IMR-90 (cell line): ENCODE measurements around the gene POU3F3. TPM values are rescaled to one million over a fixed set of nuclear protein-coding genes. Genes with fewer than 3 reads are reported as not detected.

ENCODE experiments used
- ATAC-seq: fragments of 200-7000 bp; cut with Tn5 transposase; 2 replicates; pipeline ENCODE4 v1.9.1; 2020; ENCODE audit warnings: low read depth, mild to moderate bottlenecking, moderate library complexity
- BruUV-seq: library from RNA; stranded (reverse); fragments of 400-500 nt; replicated peaks from 2 replicates; lab custom pipeline; 2021; lab: Mats Ljungman, UMichigan
- CTCF ChIA-PET: fragments of 300-600 bp; formaldehyde crosslinking; extraction: SDS; loops from one replicate; lab custom pipeline; 2021; ENCODE audit warnings: antibody characterized with exemption; lab: Yijun Ruan, JAX
- POLR2A ChIA-PET: fragments of 300-600 bp; sonication (Branson Sonifier 250); formaldehyde crosslinking; loops from one replicate; lab custom pipeline; 2022; ENCODE audit warnings: antibody characterized with exemption; ENCODE audit not compliant: unreplicated experiment; lab: Charles Lee
- DNase-seq: peaks from one replicate; pipeline ENCODE4 v3.0.0; 2013
- H2AFZ ChIP-seq: replicated peaks from 2 replicates; pipeline ENCODE3; 2013; ENCODE audit warnings: low read length, mild to moderate bottlenecking; ENCODE audit not compliant: poor library complexity
- H2AK5ac ChIP-seq: 2 replicates; pipeline ENCODE4 v1.6.1; 2013; ENCODE audit warnings: low read depth, low read length, inconsistent platforms
- H2AK9ac ChIP-seq: replicated peaks from 2 replicates; pipeline ENCODE3; 2013; ENCODE audit warnings: mild to moderate bottlenecking, low read depth, low read length, moderate library complexity; ENCODE audit not compliant: poor library complexity
- H2BK120ac ChIP-seq: 2 replicates; pipeline ENCODE4 v1.6.1; 2013; ENCODE audit warnings: low read depth, low read length, inconsistent platforms
- H2BK15ac ChIP-seq: 3 replicates; pipeline ENCODE4 v1.6.1; 2013; ENCODE audit warnings: low read depth, low read length, inconsistent platforms
- H2BK20ac ChIP-seq: 2 replicates; pipeline ENCODE4 v1.6.1; 2013; ENCODE audit warnings: low read depth, mild to moderate bottlenecking, inconsistent platforms, low read length, moderate library complexity
- H2BK5ac ChIP-seq: 2 replicates; pipeline ENCODE4 v1.6.1; 2013; ENCODE audit warnings: mild to moderate bottlenecking, low read depth, low read length, inconsistent platforms; ENCODE audit not compliant: poor library complexity, severe bottlenecking
- H3K14ac ChIP-seq: replicated peaks from 2 replicates; pipeline ENCODE4 v1.6.1; 2013; ENCODE audit warnings: low read depth, low read length, inconsistent platforms
- H3K18ac ChIP-seq: 2 replicates; pipeline ENCODE4 v1.6.1; 2013; ENCODE audit warnings: low read depth, low read length, control low read depth
- H3K23ac ChIP-seq: 2 replicates; pipeline ENCODE4 v1.6.1; 2013; ENCODE audit warnings: low read depth, low read length, inconsistent platforms
- H3K27ac ChIP-seq: 2 replicates; pipeline ENCODE4 v1.5.1; 2013; ENCODE audit warnings: mild to moderate bottlenecking, control low read depth, low read length; ENCODE audit not compliant: insufficient read depth
- H3K27me3 ChIP-seq: 2 replicates; pipeline ENCODE4 v1.6.1; 2013; ENCODE audit warnings: low read length; ENCODE audit not compliant: control insufficient read depth, insufficient read depth
- H3K36me3 ChIP-seq: 2 replicates; pipeline ENCODE4 v1.6.1; 2013; ENCODE audit warnings: low read length, mixed read lengths; ENCODE audit not compliant: control insufficient read depth, insufficient read depth
- H3K4ac ChIP-seq: 2 replicates; pipeline ENCODE4 v1.6.1; 2013; ENCODE audit warnings: low read depth, low read length, inconsistent platforms
- H3K4me1 ChIP-seq: 2 replicates; pipeline ENCODE4 v1.6.1; 2013; ENCODE audit warnings: low read length, mixed read lengths; ENCODE audit not compliant: control insufficient read depth, insufficient read depth
- H3K4me2 ChIP-seq: 2 replicates; pipeline ENCODE4 v1.6.1; 2013; ENCODE audit warnings: low read depth, mild to moderate bottlenecking, control low read depth, low read length, moderate library complexity
- H3K4me3 ChIP-seq: 2 replicates; pipeline ENCODE4 v1.5.1; 2013; ENCODE audit warnings: low read depth, mild to moderate bottlenecking, control low read depth, low read length, moderate library complexity; ENCODE audit not compliant: insufficient read depth
- H3K56ac ChIP-seq: 2 replicates; pipeline ENCODE4 v1.6.1; 2013; ENCODE audit warnings: low read length, inconsistent platforms; ENCODE audit not compliant: insufficient read depth; ENCODE audit errors: extremely low read depth
- H3K79me1 ChIP-seq, 2 experiments: 2 replicates each; pipeline ENCODE4 v1.6.1; 2013; ENCODE audit warnings: low read length in 2 of 2, inconsistent platforms in 1 of 2, low read depth in 1 of 2
- H3K9ac ChIP-seq: 2 replicates; pipeline ENCODE4 v1.6.1; 2013; ENCODE audit warnings: low read depth, low read length, control low read depth
- H3K9me1 ChIP-seq: 2 replicates; pipeline ENCODE4 v1.6.1; 2013; ENCODE audit warnings: low read length, inconsistent platforms; ENCODE audit not compliant: insufficient read depth
- H3K9me3 ChIP-seq: 2 replicates; pipeline ENCODE4 v1.6.1; 2013; ENCODE audit warnings: low read length; ENCODE audit not compliant: control insufficient read depth, insufficient read depth
- H4K20me1 ChIP-seq: 2 replicates; pipeline ENCODE4 v1.6.1; 2013; ENCODE audit warnings: low read length, inconsistent platforms; ENCODE audit not compliant: insufficient read depth
- H4K5ac ChIP-seq: 2 replicates; pipeline ENCODE4 v1.6.1; 2013; ENCODE audit warnings: mild to moderate bottlenecking, low read depth, low read length, control low read depth
- H4K8ac ChIP-seq, 2 experiments: 2 replicates each; pipeline ENCODE4 v1.6.1; 2013; ENCODE audit warnings: low read depth in 2 of 2, low read length in 2 of 2, control low read depth in 1 of 2, inconsistent platforms in 1 of 2
- H4K91ac ChIP-seq: 2 replicates; pipeline ENCODE4 v1.6.1; 2013; ENCODE audit warnings: low read depth, low read length, inconsistent platforms; ENCODE audit not compliant: insufficient read depth
- BHLHE40 ChIP-seq: fragments of 150-350 bp; IDR thresholded peaks from 2 replicates; pipeline ENCODE4 v1.6.1; 2016; ENCODE audit warnings: mild to moderate bottlenecking, low read depth, low read length
- CEBPB ChIP-seq: IDR thresholded peaks from 2 replicates; pipeline ENCODE4 v1.6.1; 2012; ENCODE audit warnings: low read depth, low read length, improper control_type of control experiment
- NFE2L2 ChIP-seq: fragments of 150-350 bp; IDR thresholded peaks from 2 replicates; pipeline ENCODE4 v1.6.1; 2016; ENCODE audit warnings: low read depth, mild to moderate bottlenecking, low read length
- POLR2A ChIP-seq: IDR thresholded peaks from 2 replicates; pipeline ENCODE4 v1.6.1; 2012; ENCODE audit warnings: mild to moderate bottlenecking, low read depth, low read length
- RCOR1 ChIP-seq: IDR thresholded peaks from 2 replicates; pipeline ENCODE4 v1.6.1; 2012; ENCODE audit warnings: mild to moderate bottlenecking, low read length, improper control_type of control experiment; ENCODE audit not compliant: insufficient replicate concordance
- WGBS, 2 experiments: methylation state at CpG; one replicate each; pipeline versions ENCODE4 v1.1.5 to v1.1.7; 2013; ENCODE audit warnings: missing lambda C conversion rate in 2 of 2; ENCODE audit not compliant: insufficient read length in 1 of 2; ENCODE audit errors: extremely low coverage in 2 of 2; 5-methylcytosine and 5-hydroxymethylcytosine counted together
- dilution Hi-C: fragments of 300-500 bp; cut with HindIII; formaldehyde crosslinking; loops from one replicate; pipeline ENCODE4 v1.14.3; 2018; ENCODE audit warnings: low sequenced_read_pairs; ENCODE audit not compliant: unreplicated experiment
- in situ Hi-C: fragments of 300-500 bp; cut with MboI; formaldehyde crosslinking; loops from 3 replicates; pipeline ENCODE4 v1.14.3; 2019; ENCODE audit warnings: low sequenced_read_pairs, inconsistent platforms, mixed read lengths
- intact Hi-C: fragments of 100-400 bp; cut with micrococcal nuclease; formaldehyde crosslinking; loops from 2 replicates; pipeline ENCODE4 v1.10.0; 2022
- polyA plus RNA-seq, 3 experiments: library from polyadenylated mRNA; depleted of rRNA; stranded (reverse); fragments of >200 nt; gene quantifications; 2 replicates each; pipeline ENCODE4 v1.2.3, GENCODE V29; 2012; ENCODE audit warnings: low replicate concordance in 1 of 3
- total RNA-seq: library from RNA; depleted of rRNA; stranded (reverse); fragments of >200 nt; gene quantifications from 2 replicates; pipeline ENCODE4 v1.2.3, GENCODE V29; 2012
- TF ChIP-seq, protein P1 (sequence below): fragments of 150-350 bp; IDR thresholded peaks from 2 replicates; pipeline ENCODE4 v1.6.1; 2017; ENCODE audit warnings: mild to moderate bottlenecking, antibody characterized with exemption, low read length, low read depth
- TF ChIP-seq, protein P2 (sequence below): conservative IDR thresholded peaks from 2 replicates; pipeline ENCODE4 v1.5.1; 2012; ENCODE audit warnings: mild to moderate bottlenecking, low read depth, low read length, improper control_type of control experiment
- TF ChIP-seq, protein P3 (sequence below): fragments of 150-350 bp; IDR thresholded peaks from 2 replicates; pipeline ENCODE4 v1.6.1; 2016; ENCODE audit warnings: low read depth, mild to moderate bottlenecking, low read length, moderate library complexity, borderline replicate concordance

Gene POU3F3
- total and polyA plus RNA-seq, 2 of the 4 experiments (the other 2 are of a cell fraction), result not detected

DNA sequence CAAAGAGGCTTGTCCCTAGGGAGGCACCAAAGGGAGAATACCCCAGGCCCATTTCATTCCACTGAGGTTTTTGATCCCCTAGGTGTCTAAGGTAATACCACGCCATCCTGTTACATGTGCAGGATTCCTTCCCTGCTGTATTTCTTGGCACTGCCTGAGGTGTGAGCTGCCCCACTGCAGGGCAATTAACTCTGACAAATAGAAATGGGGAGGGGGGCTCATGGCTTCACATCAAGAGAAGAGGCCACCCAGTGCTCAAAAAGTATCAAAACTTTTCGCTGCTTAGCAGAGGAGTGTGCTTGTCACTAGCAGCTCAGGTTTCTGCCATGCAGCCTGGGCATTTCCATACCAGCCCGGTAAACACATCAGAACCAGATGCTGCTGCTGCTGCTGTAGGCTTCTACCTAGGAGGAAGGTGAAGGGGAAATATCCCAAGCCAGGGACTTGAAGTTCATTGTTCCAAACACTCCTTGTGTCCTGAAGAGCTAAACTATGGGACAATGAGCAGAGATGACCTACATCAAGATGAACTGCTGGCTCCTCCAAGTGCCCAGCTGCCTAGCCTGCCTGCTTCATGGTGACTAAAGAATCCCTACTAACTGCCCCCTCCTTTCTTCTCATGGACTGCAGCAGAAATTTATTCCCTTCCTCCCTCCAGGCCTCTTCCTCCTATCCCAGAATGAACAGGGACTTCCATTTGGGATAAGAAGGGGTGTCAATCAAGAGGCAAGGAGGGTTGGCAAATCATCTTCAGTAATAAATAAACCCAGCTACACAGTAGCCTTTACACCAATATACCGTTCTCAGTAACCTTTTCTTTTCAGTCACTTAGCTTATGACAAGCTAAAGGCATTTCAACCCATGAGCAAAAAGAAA is 16.4 kb downstream of the POU3F3 start:
- Histone ChIP-seq H3K27ac (no peak overlapping the region), H3K56ac (no peak overlapping the region), H2AFZ (no peak overlapping the region), H4K91ac (no peak overlapping the region), H3K79me1 (no peaks in the 10 kb centered on the region), H3K27me3 (peaks cover 62% of the 10 kb centered on the region), H3K4me3 (no peak overlapping the region), H3K4me1 (no peaks in the 10 kb centered on the region), H3K14ac (no peak overlapping the region), H2BK15ac (no peak overlapping the region), H3K4me2 (no peak overlapping the region), H2BK20ac (no peak overlapping the region), H2AK9ac (no peak overlapping the region), H2AK5ac (no peak overlapping the region), H4K8ac (no peak overlapping the region), H4K20me1 (no peaks in the 10 kb centered on the region), H3K18ac (no peak overlapping the region), H3K4ac (no peak overlapping the region), H2BK5ac (no peak overlapping the region), H3K9me3 (no peaks in the 10 kb centered on the region), H3K23ac (no peak overlapping the region), H3K9me1 (no peaks in the 10 kb centered on the region), H3K36me3 (no peaks in the 10 kb centered on the region), H2BK120ac (no peak overlapping the region), H3K9ac (no peak overlapping the region), H4K5ac (no peak overlapping the region)
- ChIA-PET POLR2A (no interaction called here), CTCF (no interaction called here)
- intact Hi-C loops (no loop called here), dilution Hi-C loops (no loop called here), in situ Hi-C loops (no loop called here)
- no peak for DNase-seq
- TF ChIP-seq, protein P1, sequence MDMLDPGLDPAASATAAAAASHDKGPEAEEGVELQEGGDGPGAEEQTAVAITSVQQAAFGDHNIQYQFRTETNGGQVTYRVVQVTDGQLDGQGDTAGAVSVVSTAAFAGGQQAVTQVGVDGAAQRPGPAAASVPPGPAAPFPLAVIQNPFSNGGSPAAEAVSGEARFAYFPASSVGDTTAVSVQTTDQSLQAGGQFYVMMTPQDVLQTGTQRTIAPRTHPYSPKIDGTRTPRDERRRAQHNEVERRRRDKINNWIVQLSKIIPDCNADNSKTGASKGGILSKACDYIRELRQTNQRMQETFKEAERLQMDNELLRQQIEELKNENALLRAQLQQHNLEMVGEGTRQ, result no peak
- TF ChIP-seq, protein P2, sequence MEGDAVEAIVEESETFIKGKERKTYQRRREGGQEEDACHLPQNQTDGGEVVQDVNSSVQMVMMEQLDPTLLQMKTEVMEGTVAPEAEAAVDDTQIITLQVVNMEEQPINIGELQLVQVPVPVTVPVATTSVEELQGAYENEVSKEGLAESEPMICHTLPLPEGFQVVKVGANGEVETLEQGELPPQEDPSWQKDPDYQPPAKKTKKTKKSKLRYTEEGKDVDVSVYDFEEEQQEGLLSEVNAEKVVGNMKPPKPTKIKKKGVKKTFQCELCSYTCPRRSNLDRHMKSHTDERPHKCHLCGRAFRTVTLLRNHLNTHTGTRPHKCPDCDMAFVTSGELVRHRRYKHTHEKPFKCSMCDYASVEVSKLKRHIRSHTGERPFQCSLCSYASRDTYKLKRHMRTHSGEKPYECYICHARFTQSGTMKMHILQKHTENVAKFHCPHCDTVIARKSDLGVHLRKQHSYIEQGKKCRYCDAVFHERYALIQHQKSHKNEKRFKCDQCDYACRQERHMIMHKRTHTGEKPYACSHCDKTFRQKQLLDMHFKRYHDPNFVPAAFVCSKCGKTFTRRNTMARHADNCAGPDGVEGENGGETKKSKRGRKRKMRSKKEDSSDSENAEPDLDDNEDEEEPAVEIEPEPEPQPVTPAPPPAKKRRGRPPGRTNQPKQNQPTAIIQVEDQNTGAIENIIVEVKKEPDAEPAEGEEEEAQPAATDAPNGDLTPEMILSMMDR, result no peak
- TF ChIP-seq NFE2L2, result no peak
- TF ChIP-seq BHLHE40, result no peak
- TF ChIP-seq CEBPB, result no peak
- TF ChIP-seq POLR2A, result no peak
- no peak for TF ChIP-seq RCOR1
- TF ChIP-seq, protein P3, sequence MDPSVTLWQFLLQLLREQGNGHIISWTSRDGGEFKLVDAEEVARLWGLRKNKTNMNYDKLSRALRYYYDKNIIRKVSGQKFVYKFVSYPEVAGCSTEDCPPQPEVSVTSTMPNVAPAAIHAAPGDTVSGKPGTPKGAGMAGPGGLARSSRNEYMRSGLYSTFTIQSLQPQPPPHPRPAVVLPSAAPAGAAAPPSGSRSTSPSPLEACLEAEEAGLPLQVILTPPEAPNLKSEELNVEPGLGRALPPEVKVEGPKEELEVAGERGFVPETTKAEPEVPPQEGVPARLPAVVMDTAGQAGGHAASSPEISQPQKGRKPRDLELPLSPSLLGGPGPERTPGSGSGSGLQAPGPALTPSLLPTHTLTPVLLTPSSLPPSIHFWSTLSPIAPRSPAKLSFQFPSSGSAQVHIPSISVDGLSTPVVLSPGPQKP, result no peak
- WGBS, 2 experiments, result 0% methylated on average over 1 of the region's 4 CpGs; no CpG with 5 or more reads in 1 of the 2 experiments
- no TSS peak for BruUV-seq
- ATAC-seq, result no peak
